ENCODE data around the gene USP31. TPM values are rescaled to one million over a fixed set of nuclear protein-coding genes. Genes with fewer than 3 reads are reported as not detected.

Gene USP31
- total and polyA plus RNA-seq, 7 experiments from 2014 or later: 0.20 to 6.0 (median 3.6) TPM

GRCh38 chr16:23160082-23160481 lies 10.8 kb upstream of the USP31 start:
- peaks cover 0 to 3% (median 0%) of the 10 kb centered on the region in 5 donors for H3K36me3 Mint-ChIP-seq
- no peak overlapping the region for H3K4me3 Mint-ChIP-seq
- H3K27me3 Mint-ChIP-seq: peaks cover 24 to 47% (median 46%) of the 10 kb centered on the region in 5 donors
- POLR2A ChIA-PET: no interaction called here
- H3K36me3 ChIP-seq (ENCODE audit: control insufficient read depth in 2 of 3, insufficient read depth in 3 of 3, low read length in 3 of 3): no peaks in the 10 kb centered on the region
- no peaks in the 10 kb centered on the region for H3K9me3 ChIP-seq (ENCODE audit: control insufficient read depth in 2 of 3, low read length in 3 of 3)
- H3K27ac Mint-ChIP-seq: no peak overlapping the region
- H3K4me1 ChIP-seq (ENCODE audit: control insufficient read depth in 2 of 2, insufficient read depth in 2 of 2, low read length in 2 of 2): no peaks in the 10 kb centered on the region
- intact Hi-C loops (cut with micrococcal nuclease): no loop called here
- no peak overlapping the region for H3K27ac ChIP-seq (ENCODE audit: low read depth, low read length)
- H3K4me3 ChIP-seq (ENCODE audit: low read length): no peak overlapping the region
- H3K9me3 Mint-ChIP-seq: peaks cover 0 to 2% (median 0%) of the 10 kb centered on the region in 11 donors
- H3K4me1 Mint-ChIP-seq: peaks cover 3 to 11% (median 9%) of the 10 kb centered on the region in 7 donors
- DNase-seq: no peak
- no peak for ATAC-seq
- CTCF ChIA-PET: no interaction called here
- peaks cover 0 to 5% of the 10 kb centered on the region in 2 donors for H3K27me3 ChIP-seq (ENCODE audit: control insufficient read depth in 2 of 2, insufficient read depth in 2 of 2, low read length in 2 of 2)

DNA sequence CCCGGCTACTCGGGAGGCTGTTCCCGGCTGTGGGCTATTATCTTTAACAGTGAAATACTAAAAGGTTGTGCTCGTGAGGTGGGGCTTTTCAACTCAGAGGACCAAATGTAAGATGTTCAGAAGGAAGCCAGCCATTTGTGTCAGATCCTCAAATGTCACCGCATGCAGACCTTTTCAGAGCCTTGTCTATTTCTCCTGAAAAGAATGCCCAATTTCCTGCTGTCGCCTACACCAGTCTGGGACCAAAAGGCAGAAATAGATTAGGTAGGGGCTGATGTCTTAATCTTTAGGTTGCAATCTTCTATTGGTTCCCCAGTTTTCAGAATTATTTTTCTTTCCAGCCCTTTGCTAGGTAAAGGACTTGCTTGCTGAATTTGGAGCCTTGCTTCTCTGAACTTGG lies 8.9 kb upstream of the USP31 start:
- Histone ChIP-seq H3K36me3 (ENCODE audit: control insufficient read depth in 2 of 3, insufficient read depth in 3 of 3, low read length in 3 of 3) (no peaks in the 10 kb centered on the region), H3K27me3 (ENCODE audit: control insufficient read depth in 2 of 2, insufficient read depth in 2 of 2, low read length in 2 of 2) (peaks cover 0 to 5% of the 10 kb centered on the region in 2 donors), H3K4me1 (ENCODE audit: control insufficient read depth in 2 of 2, insufficient read depth in 2 of 2, low read length in 2 of 2) (no peaks in the 10 kb centered on the region), H3K4me3 (ENCODE audit: low read length) (no peak overlapping the region), H3K27ac (ENCODE audit: low read depth, low read length) (no peak overlapping the region), H3K9me3 (ENCODE audit: control insufficient read depth in 2 of 3, low read length in 3 of 3) (no peaks in the 10 kb centered on the region)
- ChIA-PET POLR2A (no interaction called here), CTCF (no interaction called here)
- Mint-ChIP-seq H3K36me3 (peaks cover 0 to 3% (median 0%) of the 10 kb centered on the region in 5 donors), H3K4me1 (peaks cover 3 to 11% (median 9%) of the 10 kb centered on the region in 7 donors), H3K27me3 (peaks cover 18 to 47% (median 38%) of the 10 kb centered on the region in 5 donors), H3K9me3 (peaks cover 0 to 2% (median 0%) of the 10 kb centered on the region in 11 donors), H3K4me3 (no peak overlapping the region), H3K27ac (no peak overlapping the region)
- DNase-seq (no peak), ATAC-seq (no peak)
- intact Hi-C loops (cut with micrococcal nuclease): no loop called here

GRCh38 chr16:23156946-23157460 lies 7.8 kb upstream of the USP31 start:
- H3K4me3 ChIP-seq (ENCODE audit: low read length): no peak overlapping the region
- ChIA-PET POLR2A (no interaction called here), CTCF (no interaction called here)
- DNase-seq: peak in 1 of 9 donors; percentile 10
- H3K4me3 Mint-ChIP-seq: peak overlapping the region in 3 of 10 donors; percentile 30 to 44 (median 33)
- H3K27ac Mint-ChIP-seq: peak overlapping the region in 4 of 9 donors; percentile 8 to 58 (median 50)
- no peaks in the 10 kb centered on the region for H3K9me3 ChIP-seq (ENCODE audit: control insufficient read depth in 2 of 3, low read length in 3 of 3)
- H3K36me3 Mint-ChIP-seq: peaks cover 0 to 3% (median 0%) of the 10 kb centered on the region in 5 donors
- H3K27ac ChIP-seq (ENCODE audit: low read depth, low read length): no peak overlapping the region
- peaks cover 3 to 11% (median 9%) of the 10 kb centered on the region in 7 donors for H3K4me1 Mint-ChIP-seq
- H3K4me1 ChIP-seq (ENCODE audit: control insufficient read depth in 2 of 2, insufficient read depth in 2 of 2, low read length in 2 of 2): no peaks in the 10 kb centered on the region
- peaks cover 11 to 43% (median 28%) of the 10 kb centered on the region in 5 donors for H3K27me3 Mint-ChIP-seq
- no peak for ATAC-seq
- intact Hi-C loops (cut with micrococcal nuclease): no loop called here
- peaks cover 0 to 5% of the 10 kb centered on the region in 2 donors for H3K27me3 ChIP-seq (ENCODE audit: control insufficient read depth in 2 of 2, insufficient read depth in 2 of 2, low read length in 2 of 2)
- peaks cover 0 to 2% (median 0%) of the 10 kb centered on the region in 11 donors for H3K9me3 Mint-ChIP-seq
- H3K36me3 ChIP-seq (ENCODE audit: control insufficient read depth in 2 of 3, insufficient read depth in 3 of 3, low read length in 3 of 3): no peaks in the 10 kb centered on the region

DNA sequence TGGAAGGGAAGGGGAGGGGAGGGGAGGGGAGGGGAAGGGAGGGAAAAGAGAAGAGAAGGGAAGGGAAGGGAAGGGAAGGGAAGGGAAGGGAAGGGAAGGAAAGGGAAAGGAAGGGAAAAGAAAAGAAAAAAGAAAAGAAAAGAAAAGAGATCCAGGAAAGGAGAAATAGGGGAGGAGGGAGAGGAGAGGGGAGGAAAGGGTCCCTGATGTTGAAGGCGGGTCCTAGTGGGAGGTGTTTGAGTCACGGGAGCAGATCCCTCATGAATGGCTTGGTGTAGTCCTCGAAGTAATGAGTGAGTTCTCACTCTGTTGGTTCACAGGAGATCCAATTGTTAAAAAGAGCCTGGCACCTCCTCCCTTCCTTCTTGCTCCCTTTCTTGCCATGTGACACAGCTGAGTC lies 6.9 kb upstream of the USP31 start:
- H3K4me3 Mint-ChIP-seq: no peak overlapping the region
- H3K27me3 ChIP-seq (ENCODE audit: control insufficient read depth in 2 of 2, insufficient read depth in 2 of 2, low read length in 2 of 2): peaks cover 0 to 5% of the 10 kb centered on the region in 2 donors
- peaks cover 3 to 11% (median 9%) of the 10 kb centered on the region in 7 donors for H3K4me1 Mint-ChIP-seq
- H3K27ac Mint-ChIP-seq: no peak overlapping the region
- H3K36me3 ChIP-seq (ENCODE audit: control insufficient read depth in 2 of 3, insufficient read depth in 3 of 3, low read length in 3 of 3): no peaks in the 10 kb centered on the region
- no peaks in the 10 kb centered on the region for H3K9me3 ChIP-seq (ENCODE audit: control insufficient read depth in 2 of 3, low read length in 3 of 3)
- POLR2A ChIA-PET: no interaction called here
- CTCF ChIA-PET: no interaction called here
- H3K9me3 Mint-ChIP-seq: peaks cover 0 to 2% (median 0%) of the 10 kb centered on the region in 11 donors
- H3K4me3 ChIP-seq (ENCODE audit: low read length): no peak overlapping the region
- no peak for DNase-seq
- H3K36me3 Mint-ChIP-seq: peaks cover 0 to 3% (median 0%) of the 10 kb centered on the region in 5 donors
- intact Hi-C loops (cut with micrococcal nuclease): no loop called here
- ATAC-seq: no peak
- no peak overlapping the region for H3K27ac ChIP-seq (ENCODE audit: low read depth, low read length)
- H3K27me3 Mint-ChIP-seq: peaks cover 5 to 38% (median 23%) of the 10 kb centered on the region in 5 donors
- no peaks in the 10 kb centered on the region for H3K4me1 ChIP-seq (ENCODE audit: control insufficient read depth in 2 of 2, insufficient read depth in 2 of 2, low read length in 2 of 2)

DNA sequence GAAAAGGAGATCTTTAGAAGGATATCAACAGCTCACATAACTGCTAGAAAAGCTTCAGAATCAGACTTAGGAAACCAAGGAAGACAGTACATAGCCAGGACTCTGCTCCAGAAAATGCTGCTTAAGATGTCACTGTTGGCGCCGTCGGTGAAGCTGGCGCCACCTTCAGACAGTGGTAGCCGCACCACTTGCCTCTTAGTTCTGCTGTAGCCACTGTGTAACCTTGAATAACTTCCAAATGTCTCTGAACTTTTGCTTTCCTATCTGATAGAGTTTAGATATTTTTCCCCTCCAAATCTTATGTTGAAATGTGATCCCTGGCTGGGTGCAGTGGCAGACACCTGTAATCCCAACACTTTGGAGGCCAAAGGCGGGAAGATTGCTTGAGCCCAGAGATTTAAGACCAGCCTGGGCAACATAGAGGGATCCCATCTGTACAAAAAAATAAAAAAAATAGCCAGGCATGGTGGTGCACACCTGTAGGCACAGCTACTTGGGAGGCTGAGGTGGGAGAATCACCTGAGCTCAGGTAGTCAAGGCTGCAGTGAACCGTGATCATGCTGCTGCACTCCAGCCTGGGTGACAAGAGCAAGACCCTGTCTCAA lies 6.3 kb upstream of the USP31 start:
- peak overlapping the region in 1 of 9 donors; percentile 14 for H3K27ac Mint-ChIP-seq
- intact Hi-C loops (cut with micrococcal nuclease): no loop called here

GRCh38 chr16:23152386-23153178 lies 3.3 kb upstream of the USP31 start:
- Mint-ChIP-seq H3K27ac (no peak overlapping the region), H3K36me3 (peaks cover 0 to 3% (median 0%) of the 10 kb centered on the region in 5 donors), H3K4me1 (peaks cover 9 to 25% (median 21%) of the 10 kb centered on the region in 7 donors), H3K9me3 (peaks cover 0 to 2% (median 0%) of the 10 kb centered on the region in 11 donors), H3K4me3 (peak overlapping the region in 1 of 10 donors; percentile 38), H3K27me3 (peaks cover 5 to 27% (median 16%) of the 10 kb centered on the region in 5 donors)
- POLR2A ChIA-PET: no interaction called here
- ATAC-seq (no peak), DNase-seq (no peak)
- H3K36me3 ChIP-seq (ENCODE audit: control insufficient read depth in 2 of 3, insufficient read depth in 3 of 3, low read length in 3 of 3): no peaks in the 10 kb centered on the region
- H3K27ac ChIP-seq (ENCODE audit: low read depth, low read length): no peak overlapping the region
- peaks cover 0 to 6% of the 10 kb centered on the region in 2 donors for H3K4me1 ChIP-seq (ENCODE audit: control insufficient read depth in 2 of 2, insufficient read depth in 2 of 2, low read length in 2 of 2)
- intact Hi-C loops (cut with micrococcal nuclease): no loop called here
- CTCF ChIA-PET: no interaction called here
- H3K27me3 ChIP-seq (ENCODE audit: control insufficient read depth in 2 of 2, insufficient read depth in 2 of 2, low read length in 2 of 2): peaks cover 0 to 5% of the 10 kb centered on the region in 2 donors
- H3K4me3 ChIP-seq (ENCODE audit: low read length): no peak overlapping the region
- no peaks in the 10 kb centered on the region for H3K9me3 ChIP-seq (ENCODE audit: control insufficient read depth in 2 of 3, low read length in 3 of 3)

More for the DNA sequence above, 6.3 kb upstream of the USP31 start:
- Histone ChIP-seq H3K27ac (ENCODE audit: low read depth, low read length) (no peak overlapping the region), H3K4me1 (ENCODE audit: control insufficient read depth in 2 of 2, insufficient read depth in 2 of 2, low read length in 2 of 2) (no peaks in the 10 kb centered on the region), H3K9me3 (ENCODE audit: control insufficient read depth in 2 of 3, low read length in 3 of 3) (no peaks in the 10 kb centered on the region), H3K36me3 (ENCODE audit: control insufficient read depth in 2 of 3, insufficient read depth in 3 of 3, low read length in 3 of 3) (no peaks in the 10 kb centered on the region), H3K27me3 (ENCODE audit: control insufficient read depth in 2 of 2, insufficient read depth in 2 of 2, low read length in 2 of 2) (peaks cover 0 to 5% of the 10 kb centered on the region in 2 donors), H3K4me3 (ENCODE audit: low read length) (no peak overlapping the region)
- no peak for ATAC-seq
- H3K27me3 Mint-ChIP-seq: peaks cover 5 to 36% (median 21%) of the 10 kb centered on the region in 5 donors
- no peak overlapping the region for H3K4me3 Mint-ChIP-seq
- ChIA-PET POLR2A (no interaction called here), CTCF (no interaction called here)
- H3K36me3 Mint-ChIP-seq: peaks cover 0 to 3% (median 0%) of the 10 kb centered on the region in 5 donors
- no peak for DNase-seq
- peaks cover 0 to 2% (median 0%) of the 10 kb centered on the region in 11 donors for H3K9me3 Mint-ChIP-seq
- peaks cover 3 to 11% (median 9%) of the 10 kb centered on the region in 7 donors for H3K4me1 Mint-ChIP-seq

All from naive thymus-derived CD4-positive, alpha-beta T cell (primary cell).